SHP77 treated with DMSO at 0.1 percent for 48 hours (cell line): ENCODE measurements around the gene ATP6V1G2.

ENCODE experiments used
- DNase-seq: peaks from one replicate; lab custom pipeline; 2025; lab: John Stamatoyannopoulos, UW

The ATP6V1G2 gene

DNA sequence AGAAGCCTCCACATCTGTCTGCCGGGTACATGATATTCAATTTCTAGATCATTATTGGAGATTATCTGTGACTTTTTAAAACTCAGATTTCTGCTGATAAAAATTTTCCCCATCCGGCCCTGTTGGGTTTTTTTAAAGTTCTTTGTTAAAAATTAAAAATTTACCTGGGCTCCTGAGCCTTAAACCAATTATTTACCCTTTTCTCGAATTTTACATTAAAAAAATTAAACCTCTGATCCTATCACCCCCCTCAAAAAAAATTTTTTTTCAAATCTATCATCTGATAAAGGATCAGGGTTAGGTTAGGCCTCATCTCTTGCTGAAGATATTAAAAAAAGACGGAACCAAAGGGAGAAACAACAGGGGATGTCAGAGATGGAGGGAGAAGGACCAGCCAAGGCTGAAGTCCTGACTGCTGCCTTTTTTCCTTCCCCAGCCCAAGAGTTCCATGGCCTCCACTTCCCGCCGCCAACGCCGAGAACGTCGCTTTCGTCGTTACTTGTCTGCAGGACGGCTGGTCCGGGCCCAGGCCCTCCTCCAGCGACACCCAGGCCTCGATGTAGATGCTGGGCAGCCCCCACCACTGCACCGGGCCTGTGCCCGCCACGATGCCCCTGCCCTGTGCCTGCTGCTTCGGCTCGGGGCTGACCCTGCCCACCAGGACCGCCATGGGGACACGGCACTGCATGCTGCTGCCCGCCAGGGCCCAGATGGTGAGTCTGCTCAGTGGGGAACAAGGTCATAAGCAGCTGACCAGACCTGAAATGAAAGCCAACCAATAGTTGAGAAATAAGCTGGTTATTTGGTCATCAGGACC lies 1.5 kb upstream of the ATP6V1G2 start:
- no peak for DNase-seq

DNA sequence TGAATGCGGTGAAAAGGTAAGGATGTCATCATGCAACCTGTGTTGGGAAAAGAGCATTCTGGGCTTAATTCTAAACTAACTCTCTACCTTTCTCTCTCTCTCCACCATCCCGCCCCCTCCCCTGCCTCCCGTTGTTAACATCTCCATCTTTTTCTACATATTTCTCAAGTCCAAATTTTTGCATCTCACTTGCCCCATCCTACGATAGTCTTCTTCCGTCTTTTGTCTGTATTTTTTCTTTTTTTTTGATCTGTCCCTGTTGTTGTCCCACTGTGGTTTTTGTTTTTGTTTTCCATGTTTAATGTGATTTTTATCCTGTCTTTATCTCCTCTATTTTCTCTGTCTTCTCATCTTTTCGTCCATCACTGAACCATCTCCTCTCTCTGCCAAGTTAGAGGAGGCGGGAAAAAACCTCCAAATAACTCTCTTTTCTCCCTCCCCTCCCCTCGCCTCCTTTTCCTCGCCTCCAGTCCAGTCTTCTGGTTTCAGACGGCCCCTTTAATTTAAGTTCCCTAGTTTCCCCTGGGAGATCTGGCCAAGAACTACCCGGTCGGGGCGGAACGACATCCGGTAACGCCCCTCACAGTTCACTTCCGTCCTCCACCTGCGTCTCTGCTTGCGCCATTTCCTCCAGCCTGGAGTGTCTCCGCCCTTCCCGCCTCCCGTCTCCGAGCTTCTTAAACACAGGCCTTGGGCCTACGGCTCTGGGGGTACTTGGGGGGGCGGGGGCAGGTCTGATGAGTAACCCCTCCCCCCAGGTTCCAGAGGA lies 734 bp upstream of the ATP6V1G2 start, which contains the start of gene NFKBIL1:
NFKBIL1 (plus strand) TSS at position 651 of the 769 bp plus-strand sequence; CDS start at position 738, 87 bp downstream.
- peak; percentile 94 for DNase-seq

DNA sequence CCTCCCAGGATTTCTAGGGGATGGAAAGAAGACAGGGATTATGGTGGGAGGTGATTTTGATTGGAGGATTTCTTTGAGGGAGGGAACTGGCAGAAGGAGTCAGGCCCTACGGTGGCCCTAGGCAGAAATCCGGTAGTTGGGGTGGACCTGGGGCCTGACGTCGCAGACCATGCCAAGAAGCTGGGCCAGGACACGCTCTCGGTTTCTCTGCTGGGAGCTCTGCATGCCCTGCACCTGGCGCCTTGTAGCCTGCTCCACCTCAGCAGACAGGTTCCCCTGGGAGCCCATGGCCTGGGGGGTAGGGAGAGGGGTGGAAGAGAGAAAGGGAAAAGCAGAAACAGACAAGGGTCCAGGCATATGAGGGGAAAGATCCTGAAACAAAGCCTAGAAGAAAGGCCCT lies 1.1 kb downstream of the ATP6V1G2 start:
- DNase-seq: no peak

DNA sequence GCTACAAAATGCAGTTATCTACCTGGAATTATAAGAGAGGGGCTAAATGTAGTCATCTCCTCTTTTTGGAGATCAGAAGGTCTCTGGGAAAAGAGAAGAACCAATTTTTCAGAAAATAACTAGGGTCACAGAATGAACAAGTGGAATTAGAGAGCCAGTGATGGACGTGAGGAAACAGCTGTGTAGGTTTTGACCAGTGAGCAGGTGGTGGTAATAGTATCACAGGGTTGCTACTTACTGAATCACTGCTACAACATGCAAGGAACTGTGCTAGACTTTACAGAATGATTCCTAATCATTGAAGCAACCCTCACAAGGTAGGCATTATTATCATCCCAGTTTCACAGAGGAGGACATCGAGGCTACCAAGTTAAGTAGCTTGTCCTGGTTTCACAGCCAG lies 1.7 kb downstream of the ATP6V1G2 start:
- no peak for DNase-seq

DNA sequence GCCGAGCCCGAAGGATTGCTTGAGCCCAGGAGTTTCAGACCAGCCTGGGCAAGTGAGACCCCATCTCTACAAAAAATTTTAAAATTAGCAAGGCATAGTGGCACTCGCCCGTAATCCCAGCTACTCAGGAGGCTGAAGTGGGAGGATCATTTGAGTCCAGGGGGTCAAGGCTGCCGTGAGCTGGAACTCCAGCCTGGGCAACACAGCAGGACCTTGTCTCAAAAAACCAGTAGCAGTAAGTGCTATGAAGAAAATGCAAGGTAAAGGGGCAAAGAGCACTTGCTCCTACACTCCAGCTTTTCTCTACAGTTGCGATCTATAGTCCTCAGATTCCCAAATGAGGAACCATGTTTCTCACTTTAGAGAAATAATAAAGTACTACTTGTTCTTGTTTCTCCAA lies 2.8 kb downstream of the ATP6V1G2 start:
- DNase-seq: no peak

DNA sequence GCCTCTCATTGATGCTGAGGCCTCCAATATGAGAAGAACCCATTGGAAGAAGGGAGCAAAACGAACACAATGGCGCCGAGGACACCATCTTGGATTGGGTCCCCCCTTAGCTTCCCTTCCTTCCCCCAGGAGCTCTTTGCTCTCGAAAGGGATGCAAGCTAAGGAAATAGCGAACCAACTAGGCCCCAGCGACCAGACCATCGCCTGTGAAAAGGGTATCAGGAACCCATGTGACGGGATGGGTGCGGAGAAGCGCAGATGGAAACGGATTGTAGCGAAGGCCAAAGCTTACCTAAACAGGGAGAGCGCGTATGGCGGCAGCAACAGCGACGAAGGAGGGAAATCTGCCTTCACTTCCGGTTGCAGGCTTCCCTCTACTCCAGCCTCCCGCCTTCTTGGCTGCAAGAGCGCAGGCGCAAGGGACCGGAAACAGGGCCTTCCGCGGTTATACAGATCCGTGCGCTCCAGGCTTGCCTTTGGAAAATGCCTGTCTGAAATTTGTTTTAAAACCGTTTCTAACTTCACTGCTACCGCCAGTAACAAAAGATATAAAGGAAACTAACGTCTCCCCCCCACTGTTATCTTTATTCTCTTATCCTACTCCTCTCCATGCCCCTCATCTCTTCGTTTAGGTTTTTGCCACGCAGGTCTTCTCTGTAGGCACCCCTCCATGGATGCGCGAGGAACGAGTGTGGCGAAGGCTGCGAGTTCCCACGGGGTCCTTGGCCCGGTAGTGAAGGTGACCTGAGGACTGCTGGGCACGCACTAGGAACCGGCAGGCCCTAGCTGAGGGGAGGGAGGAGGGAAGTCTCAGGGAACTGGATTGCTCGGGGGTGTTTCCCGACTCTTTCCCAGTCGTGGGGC lies 4.5 kb downstream of the ATP6V1G2 start, which contains the start of gene DDX39B:
DDX39B (minus strand) TSS at position 346 of the 864 bp plus-strand sequence. CDS start 1,471 bp downstream, outside the sequence.
- peak; percentile 93 for DNase-seq

DNA sequence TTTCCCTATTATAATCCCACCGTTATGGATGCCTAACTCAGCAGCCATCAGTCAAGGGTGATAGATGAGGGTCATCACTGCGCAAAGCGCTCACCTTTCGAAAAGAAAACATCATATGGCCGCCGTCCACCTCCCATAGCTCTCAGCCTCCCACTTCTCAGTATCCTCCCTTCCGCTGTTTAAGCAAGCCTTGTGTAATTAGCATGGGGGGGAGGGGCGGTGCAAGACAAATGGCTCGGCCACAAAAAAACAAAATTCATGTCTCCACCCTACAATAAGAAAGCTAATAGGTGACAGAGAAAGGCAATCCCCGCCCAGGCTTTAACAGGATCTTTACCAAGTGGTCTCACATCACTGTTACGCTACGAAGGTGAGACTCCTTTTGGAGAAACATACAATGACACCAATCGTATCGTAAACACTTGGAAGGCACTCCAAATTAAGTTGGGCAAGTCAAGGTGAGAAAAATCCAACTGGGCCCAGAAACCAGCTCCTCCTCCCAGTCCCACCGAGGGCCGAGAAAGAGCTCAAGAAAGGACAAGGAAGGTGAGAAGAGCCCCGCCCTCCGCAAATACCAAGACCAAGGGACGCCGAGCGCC lies 5.2 kb downstream of the ATP6V1G2 start:
- no peak for DNase-seq

DNA sequence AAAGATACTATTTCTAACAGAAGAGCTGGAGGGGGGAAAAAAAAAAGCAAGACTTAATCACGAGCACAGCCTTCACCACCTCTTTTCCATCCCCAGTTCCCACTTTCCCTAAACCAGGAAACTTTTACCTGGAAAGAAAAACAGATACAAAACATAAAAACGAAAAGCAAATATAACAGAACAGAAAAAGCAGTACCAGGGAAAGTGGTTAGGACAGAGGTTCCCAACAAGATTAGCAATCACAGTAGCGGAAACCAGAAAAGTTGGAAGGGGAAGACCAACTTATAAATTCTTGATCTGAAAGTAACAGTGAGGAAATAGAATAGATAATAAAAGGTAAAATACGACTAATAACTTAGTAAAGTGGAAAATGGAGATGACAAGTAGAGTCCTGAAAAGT lies 5.8 kb downstream of the ATP6V1G2 start:
- DNase-seq: no peak

DNA sequence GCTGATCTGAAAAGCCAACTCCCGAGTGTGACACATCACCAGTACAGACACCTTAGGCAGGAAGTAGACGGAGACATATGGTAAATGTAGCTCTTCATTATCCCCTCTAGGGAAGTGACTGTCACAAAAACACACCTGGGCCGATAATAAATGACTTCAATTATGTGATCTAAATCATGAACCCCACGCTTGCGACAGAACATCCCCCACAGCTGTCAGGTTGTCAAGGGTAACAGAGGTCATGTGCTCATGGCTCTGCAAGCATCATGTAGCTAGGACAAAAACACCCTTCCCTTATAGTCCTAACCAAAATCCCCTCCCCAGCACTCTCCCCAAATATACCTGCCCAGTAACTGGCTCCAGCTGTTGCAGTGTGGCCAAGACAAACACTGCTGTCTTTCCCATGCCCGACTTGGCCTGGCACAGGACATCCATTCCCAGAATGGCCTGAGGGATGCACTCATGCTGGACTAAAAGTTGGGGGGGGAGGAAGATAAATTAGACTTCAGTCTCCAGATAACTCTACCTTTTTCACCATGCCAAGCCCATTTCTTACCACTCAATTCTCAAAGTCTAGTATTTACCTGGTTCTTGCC lies 7.5 kb downstream of the ATP6V1G2 start:
- DNase-seq: no peak

DNA sequence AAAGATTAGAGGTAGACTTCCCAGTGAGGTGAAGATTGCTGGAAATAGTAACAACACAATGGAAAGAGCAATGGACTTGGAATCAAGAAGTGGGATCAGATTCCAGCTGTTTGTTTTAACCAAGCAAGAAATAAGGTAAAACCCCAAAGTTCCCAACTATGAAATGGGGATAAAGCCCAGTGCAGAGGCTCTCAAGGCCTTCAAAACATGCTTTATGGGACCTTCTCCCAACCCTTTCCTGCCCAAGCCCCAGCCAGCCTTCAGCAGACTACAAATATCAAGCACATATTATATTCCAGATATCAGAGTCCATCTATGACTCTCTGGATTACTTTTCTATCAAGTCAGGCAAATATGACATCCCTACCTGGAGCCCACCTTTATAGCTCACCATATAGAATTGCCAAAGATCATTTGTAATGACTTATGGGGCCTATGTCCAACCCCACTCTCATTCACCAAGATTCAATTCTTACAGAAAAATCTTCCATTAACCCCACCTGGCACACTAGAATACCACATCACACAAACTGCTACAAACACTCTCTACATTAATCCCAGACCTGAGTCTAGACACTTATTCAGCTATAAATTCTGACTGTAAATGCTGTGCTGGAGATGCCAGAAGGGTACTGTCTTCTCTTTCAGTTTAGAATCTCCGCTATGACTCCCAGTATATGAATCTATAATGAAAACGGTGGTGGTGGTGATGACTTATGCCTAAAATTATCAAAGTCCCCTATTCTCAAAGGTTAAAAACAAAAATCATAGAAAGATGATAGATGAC lies 10.7 kb downstream of the ATP6V1G2 start:
- DNase-seq: no peak

DNA sequence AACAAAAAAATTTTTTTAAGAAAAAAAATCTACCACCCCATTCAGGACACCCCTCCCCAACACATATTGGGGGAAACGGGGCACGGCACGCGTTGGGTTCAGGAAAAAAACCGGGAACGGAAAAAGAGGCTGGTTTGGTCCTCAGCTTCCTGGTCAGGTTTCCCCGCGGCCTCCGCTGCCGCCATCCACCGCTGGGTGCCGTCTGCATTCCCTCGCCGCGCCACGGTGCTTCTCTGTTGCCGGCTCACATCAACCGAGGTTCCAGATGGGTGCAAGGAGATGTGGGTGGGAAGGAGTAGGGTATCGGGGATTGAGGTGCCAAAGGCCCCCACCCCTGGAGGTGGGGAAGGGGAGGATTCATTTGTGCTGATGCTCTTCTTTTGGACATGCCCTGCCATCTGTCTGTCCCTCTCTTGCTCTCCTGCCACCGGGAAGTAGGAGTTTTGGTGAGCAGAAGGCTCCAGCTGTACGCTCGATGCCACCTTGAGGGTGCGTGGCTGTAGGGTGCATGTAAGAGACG lies 11.8 kb downstream of the ATP6V1G2 start:
- DNase-seq: no peak

DNA sequence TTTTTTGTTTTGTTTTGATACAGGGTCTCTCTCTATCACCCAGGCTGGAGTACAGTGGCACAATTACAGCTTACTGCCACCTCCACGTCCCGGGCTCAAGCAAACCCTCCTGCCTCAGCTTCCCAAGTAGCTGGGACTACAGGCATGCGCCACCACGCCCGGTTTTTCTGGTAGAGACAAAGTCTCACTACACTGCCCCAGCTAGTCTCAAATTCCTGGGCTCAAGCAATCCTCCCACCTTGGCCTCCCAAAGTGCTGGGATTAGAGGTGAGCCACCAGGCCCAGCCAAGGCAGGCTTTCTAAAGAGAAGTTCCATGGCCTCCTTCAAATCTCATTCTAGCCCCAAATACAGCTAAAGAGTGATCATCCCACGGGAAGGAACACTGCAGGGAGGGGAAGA lies 12.4 kb downstream of the ATP6V1G2 start:
- no peak for DNase-seq

DNA sequence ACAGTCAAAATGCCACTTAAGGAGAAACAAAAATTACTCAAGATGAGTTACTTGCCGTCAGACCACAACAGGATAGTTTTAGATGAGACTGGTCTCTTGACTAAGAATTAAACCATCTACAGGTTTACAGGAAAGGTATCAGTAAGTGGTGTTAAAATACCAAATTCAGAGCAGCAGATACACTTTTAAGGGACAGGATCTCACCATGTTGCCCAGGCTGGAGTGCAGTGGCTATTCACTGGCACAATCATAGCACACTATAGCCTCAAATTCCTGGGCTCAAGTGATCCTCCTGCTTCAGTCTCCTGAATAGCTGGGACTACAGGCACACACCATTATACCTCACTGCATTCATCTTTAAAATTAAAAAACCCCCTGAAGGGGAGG lies 13.0 kb downstream of the ATP6V1G2 start:
- no peak for DNase-seq

DNA sequence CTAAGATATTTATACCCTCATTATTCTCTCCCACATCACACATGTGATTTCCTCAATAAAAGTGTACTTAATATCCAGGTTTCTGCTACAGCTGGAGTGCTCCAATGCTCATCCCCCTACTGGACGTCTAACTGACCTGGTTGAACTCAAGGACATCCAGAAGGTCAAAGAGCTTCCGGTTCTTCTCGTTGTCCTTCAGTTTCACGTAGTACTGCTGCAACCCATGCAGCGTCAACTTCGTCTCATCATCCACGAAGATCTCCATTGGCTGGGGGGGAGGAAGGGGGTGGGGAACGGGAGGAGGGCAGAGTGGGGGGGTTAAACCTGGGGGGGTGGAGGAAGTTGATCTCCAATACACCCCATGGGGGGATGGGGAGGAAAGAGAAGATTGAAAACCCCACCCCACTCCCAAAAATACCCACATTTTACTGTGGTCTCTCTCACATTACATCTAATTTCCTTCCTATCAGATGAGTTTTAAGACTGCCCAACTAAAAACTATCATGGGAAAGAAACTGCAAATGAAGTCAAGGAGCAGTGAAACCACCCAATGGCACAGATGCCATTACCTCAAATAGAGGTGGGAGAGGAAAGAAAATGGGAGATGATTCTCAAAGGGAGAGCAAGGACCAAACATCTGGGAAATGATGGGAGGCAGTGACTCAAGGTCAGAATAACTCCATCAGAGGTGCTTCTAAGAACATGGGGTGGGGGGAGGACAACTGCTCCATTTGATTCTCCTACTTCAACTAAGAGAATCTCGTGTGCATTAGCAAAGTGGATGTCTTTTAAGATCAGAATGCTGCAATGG lies 13.6 kb downstream of the ATP6V1G2 start:
- DNase-seq: no peak

DNA sequence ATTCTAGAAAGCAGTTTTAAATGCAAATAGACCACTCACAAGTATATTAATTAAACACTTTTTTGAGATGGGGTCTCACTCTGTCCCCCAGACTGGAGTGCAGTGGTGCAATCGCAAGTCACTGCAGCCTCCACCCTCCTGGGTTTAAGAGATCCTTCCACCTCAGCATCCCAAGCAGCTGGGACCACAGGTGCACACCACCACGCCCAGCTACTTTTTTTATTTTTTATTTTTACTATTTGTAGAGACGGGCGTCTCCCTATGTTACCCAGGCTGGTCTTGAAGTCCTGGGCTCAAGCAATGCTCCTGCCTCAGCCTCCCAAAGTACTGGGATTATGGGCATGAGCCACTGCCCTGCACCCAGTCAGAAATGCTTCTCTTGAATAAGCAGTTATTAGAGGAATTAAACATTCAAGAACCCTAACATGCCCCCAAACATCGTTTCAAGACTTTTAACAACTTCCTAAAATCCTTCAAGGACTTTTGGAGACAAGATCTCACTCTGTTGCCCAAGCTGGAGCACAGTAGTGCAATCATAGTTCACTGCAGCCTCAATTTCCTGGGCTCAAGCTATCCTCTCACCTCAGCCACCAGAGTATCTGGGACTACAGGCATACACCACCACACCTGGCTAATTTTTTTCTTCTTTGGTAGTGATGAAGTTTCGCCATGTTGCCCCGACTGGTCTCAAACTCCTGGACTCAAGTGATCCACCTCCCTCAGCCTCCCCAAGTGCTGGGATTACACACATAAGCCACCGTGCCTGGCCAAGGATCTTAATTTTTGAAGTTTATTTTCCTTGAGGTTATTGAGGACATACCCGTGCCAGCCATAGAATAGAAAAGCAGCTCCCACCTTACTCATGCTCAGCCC lies 14.4 kb downstream of the ATP6V1G2 start:
- DNase-seq: no peak

DNA sequence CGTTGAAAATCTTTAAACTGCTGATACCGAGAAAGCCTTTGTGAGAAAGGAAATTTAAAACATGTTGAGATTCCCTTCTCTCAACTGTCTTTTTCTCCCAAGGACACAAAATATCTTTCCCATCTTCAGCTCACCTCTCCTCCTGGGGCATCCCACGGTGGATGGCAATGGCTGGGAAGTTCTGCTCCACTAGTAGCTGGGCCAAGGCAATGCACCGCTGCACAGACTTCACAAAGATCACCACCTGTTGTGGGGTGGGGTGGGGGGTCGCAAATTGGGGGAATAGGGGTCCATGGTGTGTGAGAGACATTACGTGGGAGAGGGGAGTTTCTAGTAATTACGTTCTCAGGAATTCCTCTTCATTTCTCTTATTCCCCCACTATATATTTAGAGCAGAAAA lies 15.2 kb downstream of the ATP6V1G2 start:
- DNase-seq: no peak

DNA sequence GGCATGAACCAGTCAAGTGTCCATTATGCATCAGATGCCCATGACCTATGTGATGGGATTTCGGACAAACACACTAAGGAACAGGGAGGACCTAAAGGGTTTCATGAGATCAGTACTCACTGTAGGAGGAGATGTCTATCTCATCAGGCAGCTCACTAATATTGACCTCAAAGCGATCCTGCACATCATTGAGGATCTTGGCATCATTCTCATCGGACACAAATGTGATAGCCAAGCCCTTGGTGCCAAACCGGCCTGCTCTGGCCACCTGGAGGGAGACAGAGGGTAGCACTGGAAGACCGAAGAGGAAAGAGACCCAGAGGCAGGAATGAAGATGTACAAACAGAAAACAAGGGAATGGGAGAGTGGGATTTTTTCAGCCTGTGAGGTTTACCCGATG lies 15.7 kb downstream of the ATP6V1G2 start:
- no peak for DNase-seq

DNA sequence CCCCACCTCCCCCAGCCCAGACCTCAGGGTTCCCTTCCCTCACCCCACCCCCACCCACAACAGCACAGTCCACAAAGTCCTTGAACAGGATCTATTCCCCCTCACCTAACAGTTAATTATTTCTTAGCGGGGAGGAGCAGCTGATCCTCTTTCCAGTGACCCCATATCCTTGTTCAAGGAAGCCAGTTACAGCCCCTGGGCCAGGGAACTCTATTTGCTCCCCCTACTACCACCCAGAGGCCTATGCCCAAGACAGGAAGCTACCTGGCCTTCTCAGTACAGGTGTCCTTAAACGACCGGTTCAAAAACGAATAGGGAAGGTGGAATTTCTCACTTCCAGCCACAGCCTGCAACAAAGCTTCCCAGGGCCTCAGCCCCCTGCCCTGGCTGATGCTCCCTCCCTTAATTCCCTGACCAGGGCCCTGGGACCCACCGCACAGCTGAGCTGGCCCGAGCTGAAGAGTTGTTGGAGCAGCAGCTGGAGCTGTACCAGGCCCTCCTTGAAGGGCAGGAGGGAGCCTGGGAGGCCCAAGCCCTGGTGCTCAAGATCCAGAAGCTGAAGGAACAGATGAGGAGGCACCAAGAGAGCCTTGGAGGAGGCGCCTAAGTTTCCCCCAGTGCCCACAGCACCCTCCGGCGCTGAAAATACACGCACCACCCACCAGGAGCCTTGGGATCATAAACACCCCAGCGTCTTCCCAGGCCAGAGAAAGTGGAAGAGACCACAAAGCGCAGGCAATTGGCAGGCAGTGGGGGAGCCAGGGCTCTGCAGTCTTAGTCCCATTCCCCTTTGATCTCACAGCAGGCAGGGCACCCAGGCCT lies 16.9 kb downstream of the ATP6V1G2 start:
- DNase-seq: no peak
